GM04503 (cell line): ENCODE data around the gene DYNC2LI1.

Experiments used
- DNase-seq: peaks from one replicate; pipeline ENCODE4 v3.0.0-alpha.2; 2012; ENCODE audit warnings: low read depth

Gene DYNC2LI1

DNA sequence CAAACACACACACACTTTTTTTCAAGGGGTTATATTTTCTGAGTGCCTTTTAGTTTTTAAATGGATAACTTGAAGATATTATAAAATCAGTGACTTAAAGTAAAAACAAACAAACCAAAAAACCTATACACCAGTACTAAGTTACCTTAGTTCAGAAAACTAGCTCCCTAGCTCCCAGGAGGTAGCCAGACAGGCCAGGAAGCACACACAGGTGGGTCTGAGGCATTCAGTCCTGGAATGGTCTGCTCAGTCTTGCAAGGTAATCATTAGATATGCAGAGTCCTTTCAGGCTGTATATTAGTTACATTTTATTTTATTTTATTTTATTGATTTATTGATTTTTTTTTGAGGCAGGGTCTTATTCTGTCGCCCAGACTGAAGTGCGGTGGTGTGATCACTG lies 10.7 kb upstream of the DYNC2LI1 start:
- DNase-seq: no peak

GRCh38 chr2:43764086-43764705 lies 9.6 kb upstream of the DYNC2LI1 start:
- peak; percentile 38 for DNase-seq

GRCh38 chr2:43766006-43766405 lies 7.8 kb upstream of the DYNC2LI1 start:
- DNase-seq: no peak

GRCh38 chr2:43774617-43775016 lies 778 bp downstream of the DYNC2LI1 start:
- DNase-seq: no peak

DNA sequence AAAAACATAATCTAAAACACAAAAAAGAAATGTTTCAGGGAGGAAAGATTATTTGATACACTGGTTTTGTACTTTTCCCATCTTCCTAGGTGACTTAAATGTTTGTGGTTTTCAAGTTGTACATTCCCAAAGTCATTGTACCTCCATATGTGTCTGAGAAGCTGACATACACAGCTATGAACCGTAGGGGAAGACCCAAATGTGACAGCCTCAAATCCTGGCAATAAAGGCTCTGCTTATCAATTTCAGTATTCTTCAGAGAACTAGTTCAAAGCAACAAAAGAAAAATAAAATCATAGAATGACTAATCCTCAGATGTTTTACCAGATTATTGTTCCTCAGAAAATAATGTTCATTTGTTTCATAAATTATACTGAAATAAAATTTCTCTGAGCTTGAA lies 2.5 kb downstream of the DYNC2LI1 start:
- no peak for DNase-seq

GRCh38 chr2:43777306-43777926 lies 3.6 kb downstream of the DYNC2LI1 start:
- no peak for DNase-seq

- DNase-seq: no peak
Observed at GRCh38 chr2:43778233-43778632, 4.4 kb downstream of the DYNC2LI1 start.

DNA sequence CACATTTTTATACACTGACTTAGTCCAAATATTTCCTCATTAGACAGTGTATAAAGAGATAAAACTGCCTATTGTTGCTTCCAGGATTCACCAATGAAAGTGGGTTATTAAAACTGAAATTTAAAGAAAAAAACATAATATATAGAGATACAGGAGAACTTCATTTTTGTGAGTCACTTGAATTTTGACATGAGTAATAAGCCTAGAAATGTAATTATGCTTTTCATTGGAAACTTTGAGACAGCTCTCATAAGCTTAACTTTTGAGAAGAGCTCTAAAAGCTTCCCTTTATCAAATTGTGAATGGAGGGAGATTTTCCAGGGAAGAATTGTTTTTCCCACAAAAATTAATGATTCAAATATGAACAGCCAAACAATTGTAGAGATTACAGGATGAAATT lies 14.1 kb downstream of the DYNC2LI1 start:
- DNase-seq: no peak

DNA sequence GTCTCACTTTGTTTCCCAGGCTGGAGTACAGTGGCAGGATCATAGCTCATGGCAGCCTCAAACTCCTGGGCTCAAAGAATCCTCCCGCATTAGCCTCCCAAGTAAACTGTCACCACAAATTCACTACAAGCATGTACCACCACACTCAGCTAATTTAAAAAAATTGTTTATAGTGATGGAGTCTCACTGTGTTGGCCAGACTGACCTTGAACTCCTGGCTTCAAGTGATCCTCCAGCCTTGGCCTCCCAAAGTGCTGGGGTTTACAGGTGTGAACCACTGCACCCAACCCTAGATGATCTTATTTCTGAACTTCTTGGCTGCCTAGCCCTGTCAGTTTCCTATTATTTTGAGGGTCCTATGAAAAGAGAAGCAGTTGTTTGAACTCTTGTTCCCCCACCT lies 14.8 kb downstream of the DYNC2LI1 start:
- DNase-seq: no peak

DNA sequence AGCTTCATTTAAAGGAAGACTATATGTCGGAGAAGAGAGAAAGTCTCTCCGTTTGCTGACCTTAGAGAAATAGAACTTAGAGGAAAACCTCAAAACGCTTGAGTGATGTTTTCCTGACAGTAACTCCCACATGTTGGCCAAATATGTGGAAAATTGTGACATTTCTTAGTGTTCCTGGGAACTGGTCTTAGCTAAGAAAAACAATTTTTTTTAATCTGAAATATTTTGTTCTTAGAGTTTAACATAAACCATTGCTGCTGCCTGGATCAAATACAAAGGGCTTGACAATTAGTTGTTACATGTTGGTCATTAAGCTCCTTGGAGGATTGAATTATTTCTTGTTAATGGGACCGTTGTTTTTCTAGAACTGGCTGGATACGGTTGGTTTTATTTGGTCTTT lies 16.3 kb downstream of the DYNC2LI1 start:
- peak; percentile 1 for DNase-seq

DNA sequence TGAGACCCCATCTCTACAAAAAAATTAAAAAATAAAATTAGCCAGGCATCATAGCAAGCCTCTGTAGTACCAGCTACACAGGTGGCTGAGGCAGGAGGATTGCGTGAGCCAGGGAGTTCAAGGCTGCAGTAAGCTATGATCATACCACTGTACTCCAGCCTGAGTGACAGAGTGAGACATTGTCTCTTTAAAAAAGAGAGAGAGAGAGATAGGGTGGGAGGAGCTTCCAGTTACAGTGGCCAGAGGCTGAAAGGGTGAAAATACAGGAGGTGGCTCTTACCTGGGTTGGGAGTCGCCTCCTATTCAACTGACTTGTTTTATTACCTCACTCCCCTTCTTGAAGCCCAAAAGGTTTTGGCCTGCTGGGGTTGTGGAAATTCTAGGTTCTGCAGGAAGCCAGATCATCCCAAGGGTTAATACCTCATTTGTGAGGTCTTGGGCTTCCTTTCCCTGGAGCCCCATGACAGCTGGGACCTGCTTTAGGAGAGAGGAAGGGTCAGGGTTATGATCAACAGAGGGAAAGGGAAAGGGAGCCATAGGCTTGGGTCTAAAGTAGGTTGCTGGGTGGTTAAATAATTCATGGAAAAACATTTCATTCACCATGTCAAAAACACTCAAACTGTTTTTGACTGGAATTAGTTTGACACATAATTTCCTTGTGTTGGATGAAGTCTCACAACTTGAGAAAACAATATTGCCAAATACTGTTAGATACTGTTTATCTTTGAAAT lies 17.4 kb downstream of the DYNC2LI1 start:
- no peak for DNase-seq

DNA sequence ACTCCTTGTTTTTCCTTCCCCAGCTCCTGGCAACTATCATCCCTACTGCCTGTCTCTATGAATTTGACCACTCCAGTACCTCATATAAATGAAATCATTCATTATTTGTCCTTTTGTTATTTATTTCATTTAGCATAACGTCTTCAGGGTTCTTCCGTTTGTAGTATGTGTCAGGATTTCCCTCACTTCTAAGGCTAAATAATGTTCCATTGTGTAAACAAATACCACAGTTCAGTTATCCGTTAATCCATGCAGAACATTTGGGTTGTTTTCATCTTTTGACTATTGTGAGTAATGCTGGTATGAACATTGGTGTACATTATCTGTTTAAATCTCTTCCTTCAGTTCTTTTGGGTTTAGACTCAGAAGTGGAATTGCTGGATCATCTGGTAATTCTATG lies 18.8 kb downstream of the DYNC2LI1 start:
- DNase-seq: no peak

DNA sequence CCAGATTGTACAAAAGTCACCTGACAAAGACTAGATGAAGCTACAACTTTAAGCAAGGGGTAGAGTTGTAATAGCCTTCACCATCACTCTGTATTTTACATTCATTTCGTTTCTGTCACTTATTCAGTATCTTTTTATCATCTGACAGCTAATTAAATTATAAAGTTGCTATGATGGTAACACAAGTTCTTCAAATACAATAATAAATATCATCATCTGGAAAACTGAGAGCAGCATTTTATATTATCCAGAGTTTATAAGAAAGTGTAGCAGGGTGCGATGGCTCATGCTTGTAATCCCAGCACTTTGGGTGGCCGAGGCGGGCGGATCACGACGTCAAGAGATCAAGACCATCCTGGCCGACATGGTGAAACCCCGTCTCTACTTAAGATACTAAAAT lies 21.1 kb downstream of the DYNC2LI1 start:
- DNase-seq: no peak

GRCh38 chr2:43796206-43796605 lies 22.4 kb downstream of the DYNC2LI1 start:
- no peak for DNase-seq

DNA sequence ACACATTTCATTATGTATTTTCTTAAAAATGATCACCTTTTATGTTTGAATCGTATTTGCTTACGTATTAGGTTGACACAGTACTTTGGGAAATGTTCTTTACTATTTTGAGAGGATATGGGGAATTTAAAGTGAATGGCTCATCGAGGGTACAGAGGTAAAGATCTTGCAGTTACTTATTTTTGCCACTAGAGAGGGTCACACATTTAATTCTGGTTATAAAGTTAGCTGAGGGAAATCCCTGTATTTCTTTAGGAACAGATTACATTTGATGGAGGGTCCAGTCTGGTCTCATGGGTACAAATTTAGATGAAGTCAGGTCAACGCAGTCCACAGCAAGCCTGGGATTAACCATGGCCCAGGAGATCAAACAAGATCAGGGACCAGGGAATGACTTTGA lies 24.5 kb downstream of the DYNC2LI1 start:
- DNase-seq: no peak

DNA sequence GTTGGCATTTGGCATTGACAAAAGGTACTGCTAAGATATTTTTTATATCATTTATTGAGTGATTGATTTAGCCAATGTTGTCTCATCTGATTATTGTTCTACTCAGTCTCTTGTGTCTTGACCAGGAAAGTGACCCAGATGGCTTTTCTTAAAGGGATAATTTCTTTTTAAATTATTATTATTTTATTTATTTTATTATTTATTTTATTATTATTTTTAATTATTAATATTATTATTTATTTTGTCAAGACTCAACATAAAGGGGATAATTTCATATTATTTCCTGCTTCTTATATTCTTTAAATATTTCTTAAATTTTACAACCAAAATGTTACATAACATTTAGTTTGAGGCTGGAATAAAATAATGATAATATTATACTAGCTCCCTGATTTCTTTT lies 27.1 kb downstream of the DYNC2LI1 start:
- no peak for DNase-seq

GRCh38 chr2:43802135-43802534 lies 28.3 kb downstream of the DYNC2LI1 start:
- no peak for DNase-seq

- no peak for DNase-seq
Observed at GRCh38 chr2:43803113-43803512, 29.3 kb downstream of the DYNC2LI1 start.

DNA sequence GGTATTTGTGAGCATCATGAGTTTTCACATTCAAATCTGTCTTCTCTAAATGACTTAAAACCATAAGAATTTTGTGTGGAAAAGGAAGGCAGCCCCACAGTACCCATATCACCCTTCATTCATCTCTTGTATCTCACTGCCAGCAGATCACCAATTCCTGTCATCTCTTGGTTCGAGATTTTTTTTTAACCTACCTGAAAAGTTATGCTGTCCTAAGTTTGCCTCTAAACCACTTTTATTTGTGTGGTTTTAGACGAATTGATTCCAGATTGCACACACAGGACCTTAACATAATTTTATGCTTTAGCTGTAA lies 32.8 kb downstream of the DYNC2LI1 start:
- DNase-seq: no peak

DNA sequence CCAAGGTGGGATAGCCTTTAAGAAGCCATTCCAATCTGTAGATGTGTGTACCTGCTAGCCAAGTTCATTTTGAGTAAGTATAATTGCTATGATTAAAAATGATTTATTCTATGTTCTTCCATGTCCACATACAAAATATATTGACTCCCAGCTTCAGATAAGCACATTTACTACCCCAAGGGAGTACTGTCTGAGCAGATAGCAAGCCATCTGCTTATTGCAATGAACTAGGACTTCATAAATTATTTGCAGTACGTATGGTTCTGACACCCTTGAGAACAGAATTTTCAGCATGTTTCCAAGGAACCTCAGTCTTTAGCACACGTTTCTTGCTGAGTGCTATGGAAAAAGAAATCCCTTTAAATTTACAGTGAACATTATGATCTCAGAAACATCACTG lies 36.6 kb downstream of the DYNC2LI1 start:
- no peak for DNase-seq

DNA sequence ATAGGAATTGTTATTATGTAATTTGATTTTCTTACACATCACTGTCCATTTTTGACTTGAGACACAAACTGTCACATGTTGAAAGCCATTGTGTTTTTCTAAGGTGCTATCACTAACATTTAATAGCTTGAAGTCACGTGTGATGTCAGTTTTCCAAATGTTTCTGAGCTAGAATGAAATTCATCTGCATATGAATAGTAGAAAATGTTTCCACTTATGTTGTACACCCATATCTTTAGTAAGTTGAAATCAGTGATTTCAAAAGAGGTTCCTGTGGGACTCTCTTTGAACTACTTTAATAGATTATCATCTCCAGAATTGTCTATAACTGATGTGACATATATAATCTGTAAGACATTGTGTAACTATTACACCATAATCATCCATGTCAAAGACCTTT lies 37.0 kb downstream of the DYNC2LI1 start:
- DNase-seq: no peak

DNA sequence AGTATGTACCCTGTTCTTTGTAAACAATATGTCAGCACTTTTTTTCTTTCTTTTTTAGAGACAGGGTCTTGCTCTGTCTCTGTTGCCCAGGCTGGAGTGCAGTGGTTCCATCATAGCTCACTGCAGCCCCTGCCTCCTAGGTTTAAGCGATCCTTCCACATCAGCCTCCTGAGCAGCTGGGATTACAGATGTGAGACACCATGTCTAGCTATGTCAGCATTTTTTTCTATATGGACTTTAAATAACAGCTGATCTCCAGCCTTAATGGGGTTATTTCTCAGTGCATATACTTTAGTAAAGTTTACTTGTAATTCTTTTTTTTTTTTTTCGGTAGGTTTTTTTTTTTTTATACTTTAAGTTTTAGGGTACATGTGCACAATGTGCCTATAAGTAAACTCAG lies 38.2 kb downstream of the DYNC2LI1 start:
- DNase-seq: no peak

DNA sequence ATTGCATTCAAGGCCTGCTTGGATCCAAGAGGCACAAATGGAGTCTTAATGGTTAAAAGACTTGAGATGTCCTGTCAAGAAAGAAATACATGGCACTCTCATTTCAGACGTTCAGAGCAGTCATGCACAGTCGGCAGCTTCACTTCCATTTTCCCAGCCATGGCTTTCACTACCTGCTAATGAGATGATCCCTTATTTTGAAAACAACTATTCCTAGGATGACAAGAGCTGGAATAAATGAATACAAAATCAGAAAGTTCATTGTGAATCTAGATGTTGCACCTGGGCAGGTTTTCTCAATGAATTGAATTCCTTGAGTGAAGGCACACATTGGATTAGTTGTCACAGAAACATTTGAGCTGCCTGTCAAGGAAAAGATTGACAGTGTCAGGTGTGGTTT lies 39.1 kb downstream of the DYNC2LI1 start:
- DNase-seq: no peak

DNA sequence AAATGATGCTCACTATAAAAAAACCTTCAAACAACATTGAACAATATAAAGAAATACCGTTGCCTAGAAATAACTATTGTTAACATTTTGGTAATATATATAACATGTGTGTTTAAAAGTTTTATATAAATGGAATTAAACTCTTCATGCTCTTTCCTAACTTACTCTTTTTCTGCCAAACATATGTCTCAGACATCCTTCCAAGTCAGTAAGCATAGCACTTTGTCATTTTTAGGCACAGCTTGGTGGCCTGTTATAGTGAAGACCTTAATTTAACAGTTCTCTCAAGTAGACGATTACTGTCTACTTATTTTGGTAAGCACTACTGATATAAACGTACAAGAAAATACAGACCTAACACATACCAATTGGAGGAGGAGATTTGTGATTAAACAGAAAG lies 40.9 kb downstream of the DYNC2LI1 start:
- DNase-seq: no peak
